GM19455 (cell line): ENCODE results near the gene STMN1.
A peak's percentile ranks its signal among the peaks of the same experiment; 100 is the strongest.

ENCODE experiments used
- ATAC-seq: cut with Tn5 transposase; IDR thresholded peaks from one replicate; pipeline ENCODE4 v1.9.1; 2021; ENCODE audit not compliant: unreplicated experiment

STMN1 gene

DNA sequence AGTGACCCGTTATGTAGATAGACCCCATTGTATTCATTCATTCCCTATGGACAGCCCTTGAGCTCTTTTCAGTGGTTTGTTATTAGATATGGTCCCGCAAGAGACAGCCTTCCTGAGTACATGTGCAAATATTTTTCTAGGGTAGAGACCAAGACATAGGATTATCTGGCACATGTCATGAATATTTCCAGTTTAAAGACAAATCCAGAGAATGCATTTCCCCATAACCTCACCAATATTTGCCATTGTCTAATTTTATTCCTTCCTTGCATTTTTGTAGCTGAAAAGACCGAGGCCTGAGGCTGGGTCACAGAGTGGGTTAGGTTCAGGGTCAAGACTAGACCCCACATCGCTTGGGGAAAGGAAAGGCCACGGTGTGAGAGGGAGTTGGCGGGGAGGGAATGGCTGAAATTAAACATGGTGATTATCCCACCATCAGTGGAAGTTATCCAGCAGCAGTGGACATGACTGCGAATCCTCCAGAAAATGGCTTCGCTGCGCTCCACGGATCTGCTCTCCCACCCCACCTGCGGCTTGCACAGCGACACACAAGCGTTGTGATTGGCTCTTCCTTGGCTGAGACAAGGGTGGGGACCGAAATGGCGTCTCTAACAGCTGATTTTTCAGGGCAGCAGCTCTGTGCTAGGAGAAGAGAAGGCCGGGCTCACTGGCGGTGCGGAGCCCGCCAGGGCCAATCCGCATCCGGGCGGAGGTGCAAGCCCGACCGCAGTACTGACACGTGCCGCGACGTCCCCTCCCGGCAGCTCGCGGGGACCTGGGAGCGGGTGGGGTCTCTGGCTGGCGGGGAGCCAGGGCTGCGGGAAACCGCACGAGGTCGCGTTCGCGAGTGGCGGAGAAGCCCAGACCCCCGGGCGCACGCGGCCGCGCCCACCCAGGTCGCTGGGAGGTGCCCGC lies 16.1 kb upstream of the STMN1 start:
- no peak for ATAC-seq

DNA sequence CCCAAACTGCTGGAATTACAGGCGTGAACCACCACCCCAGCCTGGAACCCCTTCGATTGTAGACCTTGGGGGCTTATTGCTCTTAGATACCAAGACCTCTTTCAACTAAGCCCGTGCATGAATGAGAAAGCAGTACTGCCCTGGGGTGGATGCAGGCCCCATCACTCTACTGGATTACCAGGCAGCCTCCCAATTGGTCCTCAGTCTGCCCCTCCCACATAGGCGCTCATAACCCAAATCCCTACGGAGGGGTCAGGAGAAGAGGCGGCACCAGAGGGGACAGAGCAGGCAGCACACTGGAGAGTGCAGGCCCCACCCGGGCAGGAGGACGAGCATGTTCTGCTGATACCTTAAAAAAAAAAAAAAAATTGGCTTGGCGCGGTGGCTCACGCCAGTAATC lies 12.4 kb upstream of the STMN1 start:
- no peak for ATAC-seq

DNA sequence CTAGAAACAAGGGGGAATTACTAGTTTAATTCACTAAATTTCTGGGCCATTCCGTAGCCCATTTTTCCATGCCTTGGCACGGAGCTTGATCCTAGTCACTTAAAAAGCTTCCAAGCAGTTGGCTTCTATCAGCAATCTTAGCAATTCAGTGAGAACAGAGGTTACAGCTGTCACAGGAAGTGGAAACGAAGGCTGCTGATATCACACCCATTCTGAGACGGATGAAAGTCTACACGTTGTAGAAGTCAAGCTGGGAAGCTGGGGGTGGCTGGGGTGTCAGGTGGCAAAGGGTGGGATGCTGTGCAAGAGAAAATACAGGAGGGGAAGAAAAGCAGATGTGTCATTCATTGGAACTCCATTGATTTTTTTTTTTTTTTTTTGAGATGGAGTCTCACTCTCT lies 11.8 kb upstream of the STMN1 start:
- no peak for ATAC-seq

DNA sequence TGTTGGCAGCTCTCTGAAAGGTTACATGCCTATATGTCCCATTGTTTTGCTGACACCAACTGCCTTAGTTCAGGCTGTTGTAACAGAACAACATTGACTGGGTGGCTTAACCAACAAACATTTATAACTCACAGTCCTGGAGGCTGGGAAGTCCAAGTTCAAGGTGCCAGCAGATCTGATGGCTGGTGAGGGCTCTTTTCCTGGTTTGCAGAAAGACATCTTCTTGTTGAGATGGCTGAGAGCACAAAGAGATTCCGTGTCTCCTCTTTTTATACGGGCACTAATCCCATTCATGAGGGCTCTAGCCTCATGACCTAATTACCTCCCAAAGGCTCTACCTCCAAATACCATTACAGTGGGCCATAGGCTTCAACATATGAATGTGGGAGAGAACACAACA lies 10.2 kb upstream of the STMN1 start:
- no peak for ATAC-seq

DNA sequence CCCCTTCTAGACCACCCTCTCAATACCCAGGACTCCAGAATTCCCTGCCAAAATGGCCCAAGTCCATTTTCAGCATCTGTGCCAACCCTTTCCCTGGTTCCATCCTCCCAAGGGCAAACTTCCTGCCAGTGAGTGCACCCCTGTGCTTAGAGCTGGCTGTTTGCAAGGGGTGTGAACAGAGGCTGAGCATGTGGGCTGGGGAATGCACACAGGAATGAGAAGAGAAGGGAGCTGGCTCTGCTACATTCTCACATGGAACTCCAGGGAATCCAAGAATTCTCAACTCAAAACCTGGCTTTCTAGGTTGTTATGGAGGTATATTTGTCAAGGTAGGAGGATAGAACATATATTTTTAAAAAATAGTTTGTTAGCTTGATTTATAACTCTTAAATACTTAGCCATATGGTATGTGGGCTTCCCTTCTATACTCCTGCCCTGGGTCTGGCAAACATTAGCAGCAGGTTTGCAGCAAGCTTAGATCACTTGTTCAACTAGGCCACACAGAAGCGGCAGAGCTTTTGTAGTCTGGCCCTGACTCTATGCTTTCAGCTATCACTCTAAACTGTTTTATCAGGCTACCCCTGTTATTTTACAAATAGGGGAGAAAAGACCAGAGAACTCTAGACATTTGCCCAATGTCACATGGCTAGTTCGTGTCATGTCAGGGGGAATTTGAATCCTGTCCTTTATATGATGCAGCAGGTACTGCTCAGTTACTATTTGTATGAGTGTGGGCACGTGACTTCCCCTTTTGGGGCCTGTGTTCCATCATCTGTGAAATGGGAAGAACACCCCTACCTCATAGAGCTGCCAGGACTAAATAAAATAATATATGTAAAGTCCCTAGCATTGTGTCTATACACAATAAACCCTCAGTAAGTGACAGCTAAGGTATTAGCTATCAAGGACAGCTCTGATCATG lies 8.1 kb upstream of the STMN1 start:
- ATAC-seq, result no peak

DNA sequence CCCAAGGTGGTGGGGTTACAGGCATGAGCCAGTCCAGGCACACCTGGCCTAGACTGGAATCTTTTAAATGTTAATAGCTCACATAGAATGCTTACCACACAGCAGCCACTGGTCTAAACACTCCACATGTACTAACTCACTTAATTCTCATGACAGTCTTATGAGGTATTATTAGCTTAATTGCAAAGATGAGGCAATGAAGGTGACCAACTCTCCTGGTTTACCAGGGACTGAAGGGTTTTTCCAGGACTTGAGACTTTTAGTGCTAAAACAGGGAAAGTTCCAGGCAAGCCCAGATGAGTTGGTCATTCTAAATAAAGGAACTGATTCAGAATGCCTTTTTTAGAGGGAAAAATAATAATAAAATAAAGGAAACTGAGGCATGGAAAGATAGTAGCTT lies 7.0 kb upstream of the STMN1 start:
- no peak for ATAC-seq

DNA sequence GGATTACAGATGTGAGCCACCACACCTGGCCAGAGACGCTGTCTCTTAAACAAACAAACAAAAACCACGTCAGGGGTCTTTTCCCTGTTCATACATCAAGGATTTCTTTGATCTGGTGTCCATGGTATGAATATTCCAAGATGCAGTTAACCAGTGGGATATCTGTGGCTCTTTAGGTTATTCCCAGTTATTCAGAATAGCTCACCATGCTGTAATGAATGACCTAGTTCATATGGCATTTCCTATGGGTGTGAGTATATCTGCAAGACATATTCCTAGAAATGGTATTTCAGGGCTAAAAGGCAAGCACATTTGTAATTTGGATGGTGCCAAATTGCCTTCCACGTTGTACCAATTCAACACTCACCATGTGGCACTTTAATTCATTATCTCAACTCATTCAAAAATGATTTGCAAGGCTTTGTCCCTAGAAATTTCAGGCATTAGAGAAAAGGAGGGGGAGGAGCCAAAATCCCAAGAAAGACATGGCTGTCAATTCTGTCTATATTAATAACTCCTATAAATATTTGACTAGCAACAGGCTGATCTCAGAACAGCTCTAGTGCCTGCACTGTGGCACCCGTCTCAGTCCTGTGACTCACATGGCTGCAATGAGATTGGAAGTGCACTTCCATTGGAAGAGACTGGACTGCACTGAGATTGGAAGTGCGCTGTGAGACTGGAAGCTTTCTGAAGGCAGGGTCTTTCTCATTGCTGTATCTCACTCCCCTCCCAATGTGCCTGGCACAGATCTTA lies 6.0 kb upstream of the STMN1 start:
- no peak for ATAC-seq

DNA sequence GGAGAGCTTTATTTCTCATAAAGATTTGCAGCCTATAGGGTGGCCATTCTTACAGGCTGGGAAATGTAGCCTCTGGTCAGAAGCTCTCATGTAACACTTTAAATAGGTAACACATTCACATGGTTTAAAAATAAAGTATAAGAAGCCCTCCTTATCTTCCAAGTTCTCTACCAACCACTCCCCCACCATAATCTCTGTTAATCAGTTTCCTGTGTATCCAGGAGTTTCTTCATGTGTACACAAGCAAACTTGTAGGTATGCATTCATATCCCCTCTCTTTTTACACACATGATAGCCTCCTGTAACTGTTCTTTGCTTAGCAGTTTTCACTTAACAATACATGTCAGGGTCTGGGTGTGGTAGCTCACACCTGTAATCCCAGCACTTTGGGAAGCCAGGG lies 4.9 kb upstream of the STMN1 start:
- no peak for ATAC-seq

DNA sequence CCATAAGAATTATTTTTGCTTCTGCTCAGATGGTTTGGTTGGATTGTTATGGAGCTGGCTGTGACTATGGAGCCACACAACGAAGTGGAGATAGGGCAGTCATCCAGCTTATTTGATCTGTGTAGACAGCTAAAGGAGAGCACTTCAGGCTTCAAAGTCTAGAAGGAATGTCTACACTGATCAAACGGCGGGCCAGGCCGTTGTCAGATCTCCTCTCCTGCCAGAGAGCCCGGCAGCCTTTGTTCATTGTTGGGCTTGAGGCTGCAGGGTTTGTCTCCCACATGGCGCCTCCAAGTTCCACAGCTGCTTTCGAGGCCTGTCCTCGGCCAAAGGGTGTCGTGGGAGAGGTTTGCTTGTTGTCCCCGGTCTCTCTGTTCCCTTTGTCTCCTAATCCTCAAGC lies 2.8 kb upstream of the STMN1 start:
- ATAC-seq, result no peak

DNA sequence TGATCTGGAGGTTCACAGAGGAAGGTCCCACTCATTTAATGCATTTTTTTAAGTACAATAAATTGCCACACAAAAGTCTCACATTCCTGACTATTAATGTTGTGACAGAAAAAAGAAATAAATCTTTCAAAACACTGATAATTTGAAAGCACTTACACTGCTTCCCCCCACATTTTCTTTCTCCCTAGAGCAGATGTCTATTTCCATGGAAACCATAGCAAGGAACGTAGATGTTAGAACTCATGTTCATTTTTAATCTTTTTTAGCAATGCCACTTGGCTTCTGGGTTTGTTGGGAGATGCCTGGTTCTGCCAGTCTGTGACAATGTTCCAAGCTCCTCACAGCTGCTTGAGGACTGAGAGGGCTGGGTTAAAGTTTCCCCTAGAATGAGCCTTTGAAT lies 1.9 kb upstream of the STMN1 start:
- ATAC-seq, result no peak

DNA sequence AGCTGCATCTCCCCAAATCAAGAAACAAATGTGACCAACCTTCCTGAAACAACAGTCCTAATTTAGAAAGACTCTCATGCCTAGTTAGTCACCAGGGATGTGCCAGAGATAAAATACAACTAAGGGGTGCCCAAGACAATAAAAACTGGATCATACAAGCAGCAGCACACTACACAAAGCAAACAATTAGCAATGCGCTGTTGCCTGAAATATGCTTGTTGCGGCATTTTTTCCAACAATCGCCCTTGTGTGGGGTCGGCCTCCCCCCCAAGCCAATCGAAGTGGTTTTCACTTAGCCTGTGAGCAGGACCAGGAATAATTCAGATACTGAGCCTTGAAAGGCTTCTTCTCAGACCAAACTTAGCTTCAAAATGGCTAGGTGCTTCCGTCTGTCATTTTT lies 1.4 kb upstream of the STMN1 start:
- no peak for ATAC-seq

DNA sequence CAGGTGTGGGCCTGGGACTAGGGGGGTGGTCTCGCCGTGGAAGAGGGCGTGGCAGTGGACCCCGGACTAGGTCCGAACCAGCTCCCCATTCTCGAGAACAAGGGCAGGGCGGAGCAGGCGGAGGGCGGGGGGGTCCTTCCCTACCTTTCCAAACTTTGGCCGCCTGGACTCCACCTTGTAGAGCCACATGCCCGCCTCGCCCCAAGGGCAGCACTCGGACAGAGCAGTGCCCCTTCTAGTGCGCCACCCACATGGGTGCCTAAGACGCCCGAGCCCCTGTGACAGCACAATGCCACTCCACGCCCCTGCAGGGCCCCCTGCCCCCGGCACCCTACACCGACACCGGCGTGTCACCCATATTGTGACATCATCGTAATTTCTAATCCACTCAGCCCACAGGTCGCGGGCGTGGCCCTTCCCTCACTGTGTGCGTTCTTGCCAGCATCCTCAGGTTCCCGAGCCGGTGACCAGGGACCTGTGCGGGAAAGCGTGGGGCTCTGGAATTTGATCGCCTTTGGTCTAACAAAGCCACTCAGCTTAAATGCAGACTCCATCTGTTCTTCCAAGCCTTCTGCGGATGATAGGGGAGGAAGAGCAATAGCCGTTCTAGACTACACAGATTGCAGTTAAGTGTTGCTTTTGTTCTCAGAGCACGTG lies 553 bp upstream of the STMN1 start:
- no peak for ATAC-seq

DNA sequence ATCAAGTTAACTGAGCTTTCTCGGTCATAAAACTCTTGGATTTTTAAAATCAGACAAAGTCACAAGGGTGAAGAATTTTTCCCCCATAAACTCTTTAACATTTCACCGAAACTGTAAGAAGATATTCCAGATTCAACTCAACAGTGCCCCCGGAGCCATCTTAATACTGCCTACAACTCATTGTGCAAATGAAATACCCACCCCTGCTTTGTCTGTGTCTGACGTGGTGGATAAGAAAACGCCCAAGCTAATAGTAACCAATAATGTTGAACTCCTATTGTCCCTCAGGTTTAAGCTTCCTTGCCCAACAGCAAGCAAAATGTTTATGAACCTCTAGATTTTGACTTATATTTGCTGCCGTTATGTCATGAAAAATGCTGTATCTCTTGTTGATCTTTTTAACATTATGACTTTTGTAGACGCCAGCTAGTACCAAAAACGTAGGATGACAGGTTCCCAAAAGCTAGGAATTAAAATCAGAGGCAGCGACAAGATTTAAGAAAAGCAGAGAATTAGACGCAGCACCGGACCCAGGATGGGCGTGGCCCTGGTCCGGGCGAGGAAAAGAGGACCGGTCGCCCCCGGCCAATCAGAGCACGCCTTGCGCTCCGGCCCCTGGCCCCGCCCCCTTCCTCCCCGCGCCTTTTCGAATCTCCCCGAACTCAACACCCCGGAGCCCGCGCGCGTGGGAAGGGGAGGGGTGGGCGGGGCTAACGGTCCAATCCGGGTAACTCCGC lies 1.1 kb downstream of the STMN1 start:
- peak; percentile 72 for ATAC-seq

DNA sequence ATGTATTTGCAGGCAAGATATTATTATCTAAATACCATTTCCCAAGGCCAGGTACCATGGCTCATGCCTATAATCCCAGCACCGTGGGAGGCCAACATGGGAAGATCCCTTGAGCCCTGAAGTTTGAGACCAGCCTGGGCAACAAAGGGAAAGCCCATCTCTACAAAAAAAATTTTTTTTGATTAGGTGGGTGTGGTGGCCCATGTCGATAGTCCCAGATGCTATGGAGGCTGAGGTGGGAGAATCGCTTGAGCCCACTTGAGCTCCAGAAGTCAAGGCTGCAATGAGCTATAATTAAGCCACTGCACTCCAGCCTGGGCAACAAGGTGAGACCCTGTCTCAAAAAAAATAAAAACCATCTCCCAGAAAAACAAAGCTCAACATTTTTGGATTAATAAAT lies 2.2 kb downstream of the STMN1 start:
- no peak for ATAC-seq

DNA sequence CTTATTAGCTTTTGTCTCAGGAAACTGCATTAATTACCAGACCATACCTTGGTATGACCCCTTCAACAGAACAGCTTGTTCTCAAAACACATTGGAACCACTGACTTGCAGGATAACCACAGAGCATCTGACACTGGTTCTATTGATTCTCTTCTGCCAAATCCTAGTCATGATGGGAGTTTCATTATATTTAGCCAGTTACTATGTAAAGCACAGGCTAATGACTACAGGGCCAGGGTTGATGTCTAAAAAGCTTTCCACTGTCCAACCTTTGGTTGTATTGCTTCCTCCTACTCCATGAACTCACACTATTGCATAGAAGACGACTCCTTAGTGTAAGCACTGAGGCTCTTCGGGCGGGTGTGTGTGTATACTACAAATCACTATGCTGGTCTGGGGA lies 3.8 kb downstream of the STMN1 start:
- ATAC-seq, result no peak

DNA sequence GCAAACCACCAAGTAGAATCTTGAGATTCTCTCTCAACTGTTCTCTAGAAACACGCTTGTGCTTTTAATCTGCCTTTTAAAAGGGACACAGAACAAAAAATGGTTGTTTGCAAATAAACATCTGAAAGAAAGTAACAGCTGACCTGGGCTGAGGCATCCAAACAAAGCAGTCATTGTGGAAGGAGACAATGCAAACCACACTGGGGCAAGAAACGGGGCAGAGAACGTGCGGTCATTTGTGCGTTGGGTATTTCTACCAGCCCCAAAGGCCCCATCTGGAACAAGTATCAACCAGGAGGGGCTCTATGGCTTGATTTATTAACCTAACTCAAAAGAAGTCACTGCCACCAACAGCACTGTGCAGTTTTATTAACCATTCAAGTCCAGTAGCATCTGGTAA lies 6.0 kb downstream of the STMN1 start:
- ATAC-seq, result no peak

DNA sequence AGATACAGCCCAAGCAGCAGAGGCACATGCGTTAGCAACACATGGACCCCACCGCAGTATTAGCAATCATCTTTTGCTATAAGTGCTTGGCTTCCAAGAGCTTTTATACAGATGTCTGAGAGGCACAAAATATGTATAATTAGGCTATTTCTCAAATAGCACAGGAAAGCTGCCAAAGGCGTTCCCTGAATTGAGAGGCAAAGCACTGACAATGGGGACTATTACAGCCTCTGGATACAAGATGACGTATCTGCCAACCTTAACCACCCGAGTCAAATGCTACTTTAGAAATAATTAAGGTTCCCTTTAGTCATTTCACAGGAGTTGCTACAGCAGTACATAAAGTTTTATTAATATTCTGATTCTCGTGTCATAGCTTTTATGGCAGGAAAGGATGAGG lies 6.4 kb downstream of the STMN1 start:
- ATAC-seq, result no peak

DNA sequence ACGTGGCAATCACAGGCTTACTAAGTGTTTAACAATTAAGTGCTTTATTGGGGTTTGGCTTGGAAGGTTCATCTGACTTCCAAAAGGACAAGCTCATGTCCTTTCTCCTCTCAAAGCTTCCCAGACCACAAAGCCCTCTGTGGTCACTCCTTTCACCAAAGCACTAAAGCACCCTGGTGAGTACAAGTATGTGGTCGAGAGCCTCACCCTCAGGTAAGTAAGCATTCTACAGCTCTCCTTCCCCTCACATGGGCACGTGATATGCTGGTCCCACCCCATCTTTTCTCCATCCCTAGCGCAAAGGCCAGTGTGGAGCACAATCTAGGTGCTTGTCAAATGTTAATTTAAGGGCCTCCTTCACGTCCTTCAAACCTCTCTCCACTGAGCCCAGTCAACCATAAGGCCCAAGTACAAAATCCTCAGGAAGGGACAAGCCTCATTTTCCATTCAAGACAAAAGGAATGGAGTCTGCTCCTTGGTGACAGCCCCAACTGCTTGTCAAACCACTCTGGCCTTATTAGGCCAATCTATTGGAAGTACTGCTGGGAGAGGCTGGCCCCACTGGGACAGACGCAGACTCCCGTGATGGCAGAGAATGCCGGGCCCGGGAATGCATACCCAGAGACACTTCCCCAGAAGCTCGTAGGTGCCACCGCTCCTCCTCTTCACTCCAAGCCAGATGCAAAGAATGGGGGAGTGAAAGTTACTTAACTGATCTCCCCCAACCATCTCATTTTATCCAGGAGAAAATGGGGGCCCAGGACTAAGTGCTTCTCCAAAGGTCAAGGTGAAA lies 7.8 kb downstream of the STMN1 start:
- ATAC-seq, result no peak

DNA sequence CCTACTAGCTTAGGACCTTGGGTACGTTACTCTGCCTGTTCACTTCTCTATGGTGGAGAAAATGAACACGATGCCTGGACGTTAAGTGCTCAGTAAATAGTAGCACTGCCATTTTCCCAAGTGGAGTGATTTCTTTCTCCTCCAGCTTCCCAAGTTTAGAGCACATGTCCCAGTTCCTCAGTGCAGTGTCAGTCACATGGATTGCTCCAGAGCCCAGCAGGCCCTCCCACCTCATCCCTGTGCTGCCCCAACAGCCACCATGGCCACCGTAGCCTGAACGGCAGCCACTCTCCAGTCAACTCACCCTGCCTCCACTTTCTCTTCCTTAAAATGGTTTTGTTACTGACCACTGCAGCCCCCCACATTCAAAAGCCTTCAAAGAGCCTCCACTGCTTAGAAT lies 8.5 kb downstream of the STMN1 start:
- no peak for ATAC-seq
